Measurements from ENCODE around the gene GAS7.

DNA sequence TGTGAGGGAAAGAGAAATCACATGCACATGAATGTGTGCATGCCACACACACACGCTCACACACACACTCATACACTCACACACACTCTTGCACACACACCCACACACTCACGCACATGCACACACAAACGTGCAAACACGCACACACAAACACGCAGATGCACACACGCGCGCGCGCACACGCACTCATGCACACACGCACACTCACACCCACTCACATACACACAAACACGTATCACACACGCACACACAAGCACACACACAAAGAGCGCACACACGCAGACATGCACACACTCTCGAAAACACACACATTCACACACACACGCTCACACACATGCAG lies 72.2 kb downstream of the GAS7 start:
- no peak for TF ChIP-seq POLR2A (IDR thresholded peaks at IDR 0.05)
- no peak for TF ChIP-seq CTCF (IDR thresholded peaks at IDR 0.05)
- TF ChIP-seq EP300 (IDR thresholded peaks at IDR 0.05): no peak
- TF ChIP-seq POLR2AphosphoS5 (IDR thresholded peaks at IDR 0.05): no peak
